ENCODE results near the gene CEP70. TPM values are rescaled to one million over a fixed set of nuclear protein-coding genes. Genes with fewer than 3 reads are reported as not detected.
"Not testable (repeated sequence)": the region's sequence is repeated elsewhere in the genome, so short reads cannot be mapped to it uniquely, and the experiment has no call there.

Gene CEP70
- polyA plus RNA-seq, 1 donor (not counting 4 experiments of a cell fraction or from before 2014, with no cell fraction given): 11.4 TPM

DNA sequence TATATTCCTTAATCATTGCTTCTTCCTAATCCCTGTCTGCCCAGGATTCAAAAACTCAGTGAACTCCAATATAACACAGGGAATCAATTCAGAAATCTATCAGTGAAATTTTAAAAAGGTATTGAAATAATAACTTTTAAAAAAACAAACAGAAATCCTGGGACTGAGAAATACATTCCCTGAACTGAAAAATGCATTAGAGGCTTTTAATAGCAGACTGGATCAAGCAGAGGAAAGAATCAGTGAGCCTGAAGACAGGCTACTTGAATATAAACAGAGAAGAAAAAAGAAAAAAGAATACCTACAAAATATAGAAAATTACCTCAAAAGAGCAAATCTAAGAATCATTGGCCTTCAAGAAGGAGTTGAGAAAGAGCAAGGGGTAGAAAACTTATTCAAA lies 54.7 kb downstream of the CEP70 start:
- Histone ChIP-seq H3K27ac (ENCODE audit: control insufficient read depth, insufficient read depth, low read length) (no peak overlapping the region), H3K27me3 (ENCODE audit: control insufficient read depth, extremely low read depth, insufficient read depth, low read length) (no peaks in the 10 kb centered on the region), H3K4me3 (ENCODE audit: control insufficient read depth in 2 of 3, extremely low read depth in 1 of 3, insufficient read depth in 2 of 3, low read depth in 1 of 3, low read length in 3 of 3) (no peak overlapping the region), H3K79me2 (ENCODE audit: control insufficient read depth, insufficient read depth, low read length) (no peaks in the 10 kb centered on the region), H3K9me1 (ENCODE audit: control insufficient read depth, extremely low read depth, insufficient read depth, low read length) (no peaks in the 10 kb centered on the region), H3K4me1 (ENCODE audit: control insufficient read depth, extremely low read depth, insufficient read depth, low read length) (no peaks in the 10 kb centered on the region), H3K9me3 (ENCODE audit: control insufficient read depth, low read depth, low read length) (no peaks in the 10 kb centered on the region), H3K4me2 (ENCODE audit: control insufficient read depth, extremely low read depth, insufficient read depth, low read depth, low read length) (no peak overlapping the region), H3K36me3 (ENCODE audit: control insufficient read depth in 2 of 2, extremely low read depth in 1 of 2, insufficient read depth in 2 of 2, low read length in 2 of 2) (no peaks in the 10 kb centered on the region), H4K20me1 (ENCODE audit: control insufficient read depth, extremely low read depth, insufficient read depth, low read length) (no peaks in the 10 kb centered on the region), H3K9ac (ENCODE audit: control insufficient read depth, extremely low read depth, insufficient read depth, low read length) (no peak overlapping the region), H2AFZ (ENCODE audit: control insufficient read depth, low read length) (no peak overlapping the region)
- dilution Hi-C loops (cut with MboI; ENCODE audit: extremely low pct_ligation_motif_present, low sequenced_read_pairs): no loop called here
- FAIRE-seq: no peak
- no peak for DNase-seq (ENCODE audit: low read depth, low spot score)
- TF ChIP-seq EZH2 (IDR thresholded peaks at IDR 0.05; ENCODE audit: low read length): no peak
- TF ChIP-seq, protein P1, sequence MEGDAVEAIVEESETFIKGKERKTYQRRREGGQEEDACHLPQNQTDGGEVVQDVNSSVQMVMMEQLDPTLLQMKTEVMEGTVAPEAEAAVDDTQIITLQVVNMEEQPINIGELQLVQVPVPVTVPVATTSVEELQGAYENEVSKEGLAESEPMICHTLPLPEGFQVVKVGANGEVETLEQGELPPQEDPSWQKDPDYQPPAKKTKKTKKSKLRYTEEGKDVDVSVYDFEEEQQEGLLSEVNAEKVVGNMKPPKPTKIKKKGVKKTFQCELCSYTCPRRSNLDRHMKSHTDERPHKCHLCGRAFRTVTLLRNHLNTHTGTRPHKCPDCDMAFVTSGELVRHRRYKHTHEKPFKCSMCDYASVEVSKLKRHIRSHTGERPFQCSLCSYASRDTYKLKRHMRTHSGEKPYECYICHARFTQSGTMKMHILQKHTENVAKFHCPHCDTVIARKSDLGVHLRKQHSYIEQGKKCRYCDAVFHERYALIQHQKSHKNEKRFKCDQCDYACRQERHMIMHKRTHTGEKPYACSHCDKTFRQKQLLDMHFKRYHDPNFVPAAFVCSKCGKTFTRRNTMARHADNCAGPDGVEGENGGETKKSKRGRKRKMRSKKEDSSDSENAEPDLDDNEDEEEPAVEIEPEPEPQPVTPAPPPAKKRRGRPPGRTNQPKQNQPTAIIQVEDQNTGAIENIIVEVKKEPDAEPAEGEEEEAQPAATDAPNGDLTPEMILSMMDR (optimal IDR thresholded peaks at IDR 0.05 in 1 of 3, IDR thresholded peaks at IDR 0.05 in 1 of 3, conservative IDR thresholded peaks at IDR 0.05 in 1 of 3; ENCODE audit: extremely low read depth in 1 of 3, insufficient read depth in 2 of 3, low read length in 3 of 3): no peak

DNA sequence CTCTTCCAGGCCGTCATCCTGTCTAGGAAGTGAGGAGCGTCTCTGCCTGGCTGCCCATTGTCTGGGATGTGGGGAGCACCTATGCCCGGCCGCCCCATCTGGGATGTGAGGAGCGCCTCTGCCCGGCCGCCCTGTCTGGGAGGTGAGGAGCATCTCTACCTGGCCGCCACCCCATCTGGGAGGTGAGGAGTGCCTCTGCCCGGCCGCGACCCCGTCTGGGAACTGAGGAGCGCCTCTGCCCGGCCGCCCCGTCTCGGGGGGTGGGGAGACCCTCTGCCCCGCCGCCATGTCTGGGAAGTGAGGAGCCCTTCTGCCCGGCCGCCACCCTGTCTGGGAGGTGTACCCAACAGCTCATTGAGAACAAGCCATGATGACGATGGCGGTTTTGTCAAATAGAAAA lies 72.6 kb downstream of the CEP70 start:
- H3K4me3 ChIP-seq (ENCODE audit: control insufficient read depth in 2 of 3, extremely low read depth in 1 of 3, insufficient read depth in 2 of 3, low read depth in 1 of 3, low read length in 3 of 3); DNase-seq (ENCODE audit: low read depth, low spot score); H3K9ac ChIP-seq (ENCODE audit: control insufficient read depth, extremely low read depth, insufficient read depth, low read length); H4K20me1 ChIP-seq (ENCODE audit: control insufficient read depth, extremely low read depth, insufficient read depth, low read length); H3K4me2 ChIP-seq (ENCODE audit: control insufficient read depth, extremely low read depth, insufficient read depth, low read depth, low read length); H3K27ac ChIP-seq (ENCODE audit: control insufficient read depth, insufficient read depth, low read length); dilution Hi-C loops (cut with MboI; ENCODE audit: extremely low pct_ligation_motif_present, low sequenced_read_pairs); H3K27me3 ChIP-seq (ENCODE audit: control insufficient read depth, extremely low read depth, insufficient read depth, low read length); H3K4me1 ChIP-seq (ENCODE audit: control insufficient read depth, extremely low read depth, insufficient read depth, low read length); H3K36me3 ChIP-seq (ENCODE audit: control insufficient read depth in 2 of 2, extremely low read depth in 1 of 2, insufficient read depth in 2 of 2, low read length in 2 of 2); FAIRE-seq; H3K79me2 ChIP-seq (ENCODE audit: control insufficient read depth, insufficient read depth, low read length); H3K9me1 ChIP-seq (ENCODE audit: control insufficient read depth, extremely low read depth, insufficient read depth, low read length); H2AFZ ChIP-seq (ENCODE audit: control insufficient read depth, low read length); H3K9me3 ChIP-seq (ENCODE audit: control insufficient read depth, low read depth, low read length): not testable (repeated sequence)

DNA sequence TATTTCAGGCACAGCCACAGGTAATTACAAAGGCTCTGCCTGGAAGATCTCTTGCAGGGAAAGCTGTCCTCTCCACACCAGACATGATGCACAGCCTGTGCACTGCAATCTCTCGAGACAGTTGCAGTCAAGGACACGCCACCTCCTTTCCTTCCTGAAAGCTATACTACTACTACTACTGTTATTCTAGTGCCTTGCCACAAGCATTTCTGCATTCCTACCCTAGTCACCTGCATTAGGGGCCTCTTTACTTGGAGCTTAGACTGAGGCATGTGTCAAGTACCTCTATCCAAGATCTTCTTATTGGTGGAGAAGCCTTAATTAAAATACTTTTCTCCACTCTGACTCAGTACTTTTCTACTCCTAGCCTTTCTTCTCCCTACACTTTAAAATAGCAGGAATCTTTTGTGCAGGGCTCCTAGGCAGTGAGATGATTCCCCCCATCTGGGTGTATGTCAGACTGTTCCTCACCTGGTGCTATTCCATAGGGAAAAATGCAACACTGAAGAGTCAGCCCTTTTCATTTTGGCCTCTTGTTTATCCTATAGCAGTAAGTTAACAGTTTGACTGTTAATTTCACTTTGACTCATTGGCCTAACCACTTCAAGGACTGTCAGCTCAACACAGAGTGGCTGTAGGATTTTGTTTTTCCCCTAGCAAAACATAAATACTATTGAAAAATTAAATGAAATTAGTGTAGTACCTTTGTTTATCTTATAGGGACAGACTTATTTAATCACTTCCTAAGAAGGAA lies 80.8 kb downstream of the CEP70 start:
- H3K9me3 ChIP-seq (ENCODE audit: control insufficient read depth, low read depth, low read length): no peaks in the 10 kb centered on the region
- no peak overlapping the region for H3K4me3 ChIP-seq (ENCODE audit: control insufficient read depth in 2 of 3, extremely low read depth in 1 of 3, insufficient read depth in 2 of 3, low read depth in 1 of 3, low read length in 3 of 3)
- H3K27ac ChIP-seq (ENCODE audit: control insufficient read depth, insufficient read depth, low read length): no peak overlapping the region
- H3K4me2 ChIP-seq (ENCODE audit: control insufficient read depth, extremely low read depth, insufficient read depth, low read depth, low read length): no peak overlapping the region
- no peak overlapping the region for H3K9ac ChIP-seq (ENCODE audit: control insufficient read depth, extremely low read depth, insufficient read depth, low read length)
- no peaks in the 10 kb centered on the region for H3K79me2 ChIP-seq (ENCODE audit: control insufficient read depth, insufficient read depth, low read length)
- DNase-seq (ENCODE audit: low read depth, low spot score) (no peak), FAIRE-seq (no peak)
- H2AFZ ChIP-seq (ENCODE audit: control insufficient read depth, low read length): no peak overlapping the region
- H3K4me1 ChIP-seq (ENCODE audit: control insufficient read depth, extremely low read depth, insufficient read depth, low read length): no peaks in the 10 kb centered on the region
- H3K27me3 ChIP-seq (ENCODE audit: control insufficient read depth, extremely low read depth, insufficient read depth, low read length): no peaks in the 10 kb centered on the region
- H3K9me1 ChIP-seq (ENCODE audit: control insufficient read depth, extremely low read depth, insufficient read depth, low read length): no peaks in the 10 kb centered on the region
- no peaks in the 10 kb centered on the region for H4K20me1 ChIP-seq (ENCODE audit: control insufficient read depth, extremely low read depth, insufficient read depth, low read length)
- dilution Hi-C loops (cut with MboI; ENCODE audit: extremely low pct_ligation_motif_present, low sequenced_read_pairs): no loop called here
- no peaks in the 10 kb centered on the region for H3K36me3 ChIP-seq (ENCODE audit: control insufficient read depth in 2 of 2, extremely low read depth in 1 of 2, insufficient read depth in 2 of 2, low read length in 2 of 2)
- no peak for TF ChIP-seq EZH2 (IDR thresholded peaks at IDR 0.05; ENCODE audit: low read length)
- TF ChIP-seq, protein P1 (optimal IDR thresholded peaks at IDR 0.05 in 1 of 3, IDR thresholded peaks at IDR 0.05 in 1 of 3, conservative IDR thresholded peaks at IDR 0.05 in 1 of 3; ENCODE audit: extremely low read depth in 1 of 3, insufficient read depth in 2 of 3, low read length in 3 of 3): no peak
